HG03378 (cell line): ENCODE results near the gene PBRM1.
"Not testable (repeated sequence)": the region's sequence is repeated elsewhere in the genome, so short reads cannot be mapped to it uniquely, and the experiment has no call there.

Experiments
- ATAC-seq: cut with Tn5 transposase; IDR thresholded peaks from one replicate; pipeline ENCODE4 v1.9.1; 2021; ENCODE audit warnings: mild to moderate bottlenecking, moderate library complexity; ENCODE audit not compliant: unreplicated experiment

Gene PBRM1

GRCh38 chr3:52704611-52705437 lies 19.1 kb upstream of the PBRM1 start:
- no peak for ATAC-seq

DNA sequence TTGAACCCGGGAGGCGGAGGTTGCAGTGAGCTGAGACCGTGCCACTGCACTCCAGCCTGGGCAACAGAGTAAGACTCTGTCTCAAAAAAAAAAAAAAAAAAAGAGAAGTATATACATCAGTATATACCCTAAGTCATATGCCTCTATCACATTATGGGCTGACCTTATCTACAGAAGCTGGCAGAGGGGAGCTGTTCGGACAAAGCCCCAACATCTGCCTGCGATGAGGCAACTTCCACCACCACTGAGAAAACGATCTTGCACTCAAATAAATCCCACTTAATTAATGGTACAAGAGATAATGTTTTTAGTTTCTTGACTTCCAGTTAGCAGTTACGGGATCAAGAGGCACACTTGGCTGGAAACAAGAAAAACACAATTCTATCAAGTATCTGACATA lies 17.6 kb upstream of the PBRM1 start:
- ATAC-seq = no peak

GRCh38 chr3:52697632-52697965 lies 11.9 kb upstream of the PBRM1 start:
- ATAC-seq = no peak

DNA sequence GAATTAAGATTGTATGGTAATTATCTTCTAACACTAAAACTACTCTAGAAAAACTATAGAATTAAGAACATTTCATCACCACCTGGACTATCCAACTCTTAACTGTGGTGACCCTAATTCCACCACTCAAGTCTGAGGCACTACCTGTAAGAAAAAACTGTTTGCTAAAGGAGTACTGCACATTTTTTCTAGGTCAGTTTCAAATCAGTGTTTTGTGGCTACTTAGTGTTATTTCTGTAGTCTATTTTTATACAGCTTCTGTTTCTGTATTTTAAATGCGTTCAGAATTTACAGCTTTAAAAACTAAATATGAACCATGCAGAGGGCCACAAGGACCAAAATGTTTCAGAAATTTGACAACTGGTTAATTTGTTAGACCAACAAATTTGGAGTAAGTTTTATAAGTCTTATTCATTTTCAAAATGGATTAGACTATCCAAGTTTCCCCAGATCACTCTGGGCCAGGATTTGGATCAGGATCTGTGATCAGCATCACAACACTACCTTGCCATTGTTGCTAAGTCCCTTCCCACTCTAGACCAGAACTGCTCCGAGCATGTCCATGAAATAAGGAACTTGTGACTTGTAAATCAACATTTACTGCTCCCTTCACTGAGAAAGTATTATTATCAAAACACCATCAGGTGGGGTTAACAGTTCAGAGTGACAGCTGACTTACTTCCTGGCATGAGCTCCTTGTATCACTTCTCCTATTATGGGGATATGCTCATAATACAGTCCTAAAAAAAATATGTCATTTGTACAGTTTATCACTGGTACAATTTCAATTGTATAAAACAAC lies 11.3 kb upstream of the PBRM1 start:
- no peak for ATAC-seq

GRCh38 chr3:52695798-52696671 lies 10.3 kb upstream of the PBRM1 start:
- no peak for ATAC-seq

GRCh38 chr3:52694528-52695189 lies 8.9 kb upstream of the PBRM1 start:
- ATAC-seq = no peak

- no peak for ATAC-seq
Measured at GRCh38 chr3:52693071-52693470, 7.4 kb upstream of the PBRM1 start.

DNA sequence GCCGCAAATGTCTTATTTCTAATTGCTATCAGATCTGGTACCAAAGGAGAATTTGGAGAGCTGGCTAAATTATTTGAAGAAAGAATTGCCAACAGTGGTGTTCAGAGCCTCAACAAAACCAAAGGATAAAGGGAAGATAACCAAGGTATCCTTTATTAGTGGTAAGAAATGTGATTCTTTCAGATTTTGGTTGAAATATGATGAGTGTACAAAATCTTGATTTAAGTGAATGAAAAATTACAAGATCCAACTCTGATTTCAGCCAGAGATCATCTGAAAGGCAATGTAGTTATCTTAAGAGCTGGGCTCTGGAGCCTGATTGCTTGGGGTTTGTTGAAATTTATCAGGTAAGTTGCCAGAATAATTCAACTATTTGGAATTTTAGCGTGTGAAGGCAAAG lies 4.8 kb upstream of the PBRM1 start:
- no peak for ATAC-seq

DNA sequence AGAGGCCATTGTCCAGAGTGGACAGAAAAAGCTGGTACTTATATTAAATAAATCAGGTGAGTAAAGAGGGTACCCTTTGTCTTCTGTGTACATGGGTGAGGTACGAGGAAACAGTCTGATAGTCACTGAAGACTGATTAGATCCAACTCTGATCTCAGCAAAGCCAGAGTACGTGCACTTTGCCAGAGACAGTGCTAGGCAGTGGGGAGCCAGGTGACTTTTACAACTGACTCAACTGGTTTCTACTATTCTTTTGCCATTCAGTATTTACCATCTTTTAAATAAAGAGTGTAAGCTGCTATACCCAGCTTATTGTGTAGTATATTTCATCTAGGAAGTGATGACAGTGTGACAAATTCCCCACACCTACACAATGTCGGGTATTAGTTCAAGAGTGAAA lies 3.4 kb upstream of the PBRM1 start:
- no peak for ATAC-seq

GRCh38 chr3:52688266-52688665 lies 2.6 kb upstream of the PBRM1 start:
- ATAC-seq = no peak

GRCh38 chr3:52685285-52685708 lies 416 bp downstream of the PBRM1 start:
- peak; percentile 41 for ATAC-seq

- no peak for ATAC-seq
Measured at GRCh38 chr3:52684184-52684583, 1.5 kb downstream of the PBRM1 start.

GRCh38 chr3:52683611-52684010 lies 2.1 kb downstream of the PBRM1 start:
- ATAC-seq = no peak

- no peak for ATAC-seq
Measured at GRCh38 chr3:52682016-52682415, 3.7 kb downstream of the PBRM1 start.

DNA sequence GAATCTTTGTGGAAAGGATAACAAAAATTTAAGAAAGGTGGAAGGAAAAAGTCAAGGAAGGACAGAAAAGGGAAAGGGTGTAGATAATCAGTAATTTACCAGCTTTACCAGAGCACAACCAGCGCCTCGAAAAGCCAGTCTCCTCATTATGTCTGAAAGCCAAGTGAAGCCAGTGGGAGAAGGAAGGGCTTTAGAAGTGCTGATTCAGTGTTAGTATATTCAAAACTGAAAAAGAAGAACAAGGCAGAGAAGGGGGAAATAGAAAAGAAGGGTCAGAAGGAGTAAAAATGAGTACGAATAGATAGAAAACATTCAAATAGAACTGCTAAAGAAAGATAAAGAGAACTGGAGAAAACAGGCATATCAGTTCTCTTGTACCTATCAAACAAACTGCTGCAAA lies 4.1 kb downstream of the PBRM1 start:
- no peak for ATAC-seq

DNA sequence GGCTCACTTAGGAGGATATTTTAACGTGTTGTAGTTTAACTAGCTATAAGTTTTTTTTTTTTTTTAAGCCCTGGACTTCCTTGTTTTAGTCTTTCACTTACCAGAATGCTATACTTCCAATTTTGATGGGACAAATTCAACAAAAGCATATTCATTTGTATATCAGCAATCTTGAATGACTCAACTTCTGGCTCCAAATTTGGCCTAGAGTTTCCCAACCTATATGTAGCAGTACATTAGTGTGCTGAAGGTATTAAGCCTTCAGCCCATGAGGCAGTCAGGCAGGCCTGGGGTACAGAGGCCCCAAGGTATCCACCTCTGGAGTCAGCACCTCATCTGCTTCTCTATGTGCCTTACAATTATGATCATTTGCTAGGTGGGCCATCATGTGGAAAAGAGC lies 5.9 kb downstream of the PBRM1 start:
- no peak for ATAC-seq

DNA sequence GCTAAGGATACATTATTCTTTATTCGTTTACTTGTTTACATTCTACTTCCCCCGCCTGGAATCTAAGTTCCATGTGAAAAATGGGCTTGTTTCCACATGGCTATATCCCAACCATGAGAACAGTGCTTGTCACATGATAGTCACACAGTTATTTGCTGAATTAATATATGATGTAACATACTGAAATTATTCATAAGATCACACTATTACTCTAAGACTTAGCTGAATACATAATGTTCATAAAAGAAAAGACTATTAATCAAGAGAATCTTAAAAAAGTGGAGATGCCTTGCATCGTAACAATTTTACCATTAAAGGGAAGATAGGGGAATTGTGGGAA lies 6.5 kb downstream of the PBRM1 start:
- no peak for ATAC-seq

DNA sequence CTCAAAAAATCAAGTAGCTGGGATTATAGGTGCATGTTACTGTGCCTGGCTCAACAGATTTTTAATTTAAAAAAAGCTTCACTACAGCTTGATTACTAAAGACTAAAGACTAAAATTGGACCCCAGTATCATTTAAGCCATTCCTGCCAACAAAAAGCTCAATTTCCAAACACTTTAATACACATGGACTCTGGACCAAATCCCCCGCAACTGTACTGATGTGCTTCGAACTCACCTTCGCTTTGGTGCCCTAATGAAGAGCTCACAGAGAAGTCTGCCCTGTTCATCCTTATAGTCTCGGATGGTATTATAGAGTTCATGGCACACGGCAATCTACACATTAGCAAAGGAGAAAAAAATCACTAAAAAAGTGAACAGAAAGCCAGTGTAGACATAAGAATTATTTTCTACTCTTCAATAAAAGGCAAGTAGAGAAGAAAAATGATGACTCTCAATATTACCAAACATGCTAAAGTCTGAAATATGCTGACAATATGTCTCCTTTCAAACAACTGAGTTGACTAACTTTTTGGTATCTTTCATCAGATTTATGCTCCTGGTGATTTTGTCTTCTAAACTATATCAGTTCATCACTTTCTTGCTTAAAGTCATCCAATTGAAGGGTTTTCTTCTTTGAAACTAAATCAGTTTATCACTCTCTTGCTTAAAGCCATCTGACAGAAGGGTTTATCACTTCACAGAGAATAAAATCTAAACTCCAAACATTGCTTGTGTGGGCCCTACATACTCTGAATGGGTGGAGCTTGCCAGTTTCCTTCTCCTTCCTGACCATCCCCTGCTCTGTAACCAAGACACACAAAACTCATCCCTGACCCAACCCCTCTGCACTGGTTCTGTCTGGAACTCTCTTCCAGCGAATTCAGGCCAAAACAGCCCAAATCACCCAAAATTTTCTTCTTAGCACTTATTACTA lies 7.2 kb downstream of the PBRM1 start:
- no peak for ATAC-seq

GRCh38 chr3:52676201-52676600 lies 9.5 kb downstream of the PBRM1 start:
- not testable (repeated sequence) for ATAC-seq

DNA sequence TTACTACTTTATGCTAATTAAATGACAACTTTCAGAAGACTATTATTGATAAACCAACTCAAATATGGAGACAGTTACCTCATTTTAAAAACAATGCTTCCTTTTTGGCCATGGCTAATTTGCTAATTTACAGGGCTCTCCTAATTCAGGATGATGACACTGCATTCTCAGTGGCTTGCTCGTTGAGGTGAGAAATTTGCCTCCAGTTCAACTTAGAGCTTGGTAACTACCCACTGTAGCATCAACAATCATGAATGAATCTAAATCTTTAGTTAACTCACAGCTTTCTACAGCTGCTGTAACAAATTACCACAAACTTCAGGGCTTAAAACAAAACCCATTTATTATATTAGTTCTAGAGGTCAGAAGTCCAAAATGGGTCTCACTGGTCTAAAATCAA lies 14.0 kb downstream of the PBRM1 start:
- no peak for ATAC-seq
